Measurements from ENCODE around the gene OR10P1.
A peak's percentile ranks its signal among the peaks of the same experiment; 100 is the strongest.
"Not testable (repeated sequence)": the region's sequence is repeated elsewhere in the genome, so short reads cannot be mapped to it uniquely, and the experiment has no call there.

OR10P1 gene

GRCh38 chr12:55636853-55637252 lies at the start of gene OR10P1:
Gene OR10P1 (plus strand): TSS chr12:55636892. CDS start chr12:55636892, 0 bp downstream.
- DNase-seq (ENCODE audit: low spot score): no peak

GRCh38 chr12:55590152-55590551 lies 46.5 kb upstream of the OR10P1 start:
- not testable (repeated sequence) for DNase-seq (ENCODE audit: low spot score)

- no peak for DNase-seq (ENCODE audit: low spot score)
Observed at GRCh38 chr12:55607821-55608594, 28.7 kb upstream of the OR10P1 start.

GRCh38 chr12:55610598-55610997 lies 26.1 kb upstream of the OR10P1 start:
- DNase-seq (ENCODE audit: low spot score): no peak

GRCh38 chr12:55612646-55613045 lies 24.0 kb upstream of the OR10P1 start:
- DNase-seq (ENCODE audit: low spot score): no peak

GRCh38 chr12:55614764-55615163 lies 21.9 kb upstream of the OR10P1 start:
- DNase-seq (ENCODE audit: low spot score): no peak

GRCh38 chr12:55619354-55620138 lies 17.1 kb upstream of the OR10P1 start:
- DNase-seq (ENCODE audit: low spot score): no peak

GRCh38 chr12:55624056-55624455 lies 12.6 kb upstream of the OR10P1 start:
- no peak for DNase-seq (ENCODE audit: low spot score)

GRCh38 chr12:55626154-55626553 lies 10.5 kb upstream of the OR10P1 start:
- no peak for DNase-seq (ENCODE audit: low spot score)

GRCh38 chr12:55629058-55629841 lies 7.4 kb upstream of the OR10P1 start:
- no peak for DNase-seq (ENCODE audit: low spot score)

- DNase-seq (ENCODE audit: low spot score): no peak
Observed at GRCh38 chr12:55631056-55631455, 5.6 kb upstream of the OR10P1 start.

- DNase-seq (ENCODE audit: low spot score): no peak
Observed at GRCh38 chr12:55631733-55632132, 5.0 kb upstream of the OR10P1 start.

GRCh38 chr12:55633151-55633550 lies 3.5 kb upstream of the OR10P1 start:
- no peak for DNase-seq (ENCODE audit: low spot score)

- no peak for DNase-seq (ENCODE audit: low spot score)
Observed at GRCh38 chr12:55636116-55636655, 506 bp upstream of the OR10P1 start.

- DNase-seq (ENCODE audit: low spot score): no peak
Observed at GRCh38 chr12:55637467-55637866, 775 bp downstream of the OR10P1 start.

- DNase-seq (ENCODE audit: low spot score): peak; percentile 5
Observed at GRCh38 chr12:55641595-55641994, 4.9 kb downstream of the OR10P1 start.

- no peak for DNase-seq (ENCODE audit: low spot score)
Observed at GRCh38 chr12:55642267-55642666, 5.6 kb downstream of the OR10P1 start.

- DNase-seq (ENCODE audit: low spot score): peak; percentile 14
Observed at GRCh38 chr12:55642669-55643068, 6.0 kb downstream of the OR10P1 start.

GRCh38 chr12:55644591-55644990 lies 7.9 kb downstream of the OR10P1 start:
- DNase-seq (ENCODE audit: low spot score): no peak

GRCh38 chr12:55647027-55647426 lies 10.3 kb downstream of the OR10P1 start:
- DNase-seq (ENCODE audit: low spot score): peak; percentile 38

GRCh38 chr12:55650620-55651298 lies 14.1 kb downstream of the OR10P1 start:
- DNase-seq (ENCODE audit: low spot score): not testable (repeated sequence)

GRCh38 chr12:55651299-55651683 lies 14.6 kb downstream of the OR10P1 start:
- DNase-seq (ENCODE audit: low spot score): no peak
